Caco-2 (cell line): ENCODE results near the gene TAGAP. TPM values are rescaled to one million over a fixed set of nuclear protein-coding genes. Genes with fewer than 3 reads are reported as not detected.

ENCODE experiments used
- BruUV-seq: library from RNA; stranded (reverse); fragments of 400-500 nt; replicated peaks from 2 replicates; lab custom pipeline; 2021; lab: Mats Ljungman, UMichigan
- CTCF ChIA-PET: fragments of 300-600 bp; sonication (Branson Sonifier 250); formaldehyde crosslinking; loops from one replicate; lab custom pipeline; 2022; ENCODE audit warnings: antibody characterized with exemption; lab: Charles Lee
- POLR2A ChIA-PET: fragments of 300-600 bp; sonication (Branson Sonifier 250); formaldehyde crosslinking; loops from one replicate; lab custom pipeline; 2022; ENCODE audit warnings: antibody characterized with exemption; lab: Charles Lee
- DNase-seq, 2 experiments: peaks; one replicate each; pipeline versions ENCODE4 v3.0.0 to v3.0.0-alpha.2; 2020 to 2022
- H3K27me3 ChIP-seq: replicated peaks from 2 replicates; pipeline ENCODE4 v1.6.0; 2011; ENCODE audit warnings: low read length; ENCODE audit not compliant: control insufficient read depth, insufficient read depth
- H3K36me3 ChIP-seq: 2 replicates; pipeline ENCODE4 v1.5.1; 2011; ENCODE audit warnings: low read length; ENCODE audit not compliant: control insufficient read depth, insufficient read depth
- H3K4me1 ChIP-seq: fragments of 250-450 bp; sonication (Bioruptor Pico); 2 replicates; pipeline ENCODE4 v1.5.1; 2020; ENCODE audit warnings: mild to moderate bottlenecking
- H3K4me3 ChIP-seq: 2 replicates; pipeline ENCODE4 v1.5.1; 2011; ENCODE audit warnings: low read depth, mild to moderate bottlenecking, control low read depth, low read length
- H3K9me3 ChIP-seq: fragments of 250-450 bp; sonication (Bioruptor Pico); 2 replicates; pipeline ENCODE4 v1.5.1; 2020; ENCODE audit warnings: mild to moderate bottlenecking, moderate library complexity
- H3K27ac Mint-ChIP-seq: one replicate; pipeline ENCODE4 v1.8.0; 2022; ENCODE audit warnings: mixed read lengths; ENCODE audit not compliant: unreplicated experiment
- H3K27me3 Mint-ChIP-seq: one replicate; pipeline ENCODE4 v1.8.0; 2022; ENCODE audit warnings: mixed read lengths; ENCODE audit not compliant: insufficient read depth, unreplicated experiment
- H3K36me3 Mint-ChIP-seq: one replicate; pipeline ENCODE4 v1.8.0; 2022; ENCODE audit warnings: mild to moderate bottlenecking, mixed read lengths; ENCODE audit not compliant: insufficient read depth, unreplicated experiment
- H3K4me1 Mint-ChIP-seq: one replicate; pipeline ENCODE4 v1.8.0; 2022; ENCODE audit warnings: low read depth, mixed read lengths; ENCODE audit not compliant: unreplicated experiment
- H3K4me3 Mint-ChIP-seq: one replicate; pipeline ENCODE4 v1.8.0; 2022; ENCODE audit warnings: mild to moderate bottlenecking, moderate library complexity, mixed read lengths; ENCODE audit not compliant: unreplicated experiment
- H3K9me3 Mint-ChIP-seq: one replicate; pipeline ENCODE4 v1.8.0; 2022; ENCODE audit warnings: mixed read lengths; ENCODE audit not compliant: unreplicated experiment
- CTCF ChIP-seq, 2 experiments: fragments of 200-600 bp in 1 of 2; IDR thresholded peaks; 1 replicate in 1 of 2; 2 replicates in 1 of 2; pipeline versions ENCODE4 v1.5.1 to v1.8.0; 2011 to 2022; ENCODE audit warnings: antibody characterized with exemption in 1 of 2, control low read depth in 1 of 2, inconsistent platforms in 1 of 2, low read depth in 1 of 2, low read length in 1 of 2, mild to moderate bottlenecking in 1 of 2, moderate library complexity in 1 of 2; ENCODE audit not compliant: insufficient read depth in 1 of 2, severe bottlenecking in 1 of 2, unreplicated experiment in 1 of 2
- intact Hi-C: fragments of 100-400 bp; cut with micrococcal nuclease; formaldehyde crosslinking; loops from one replicate; pipeline ENCODE4 v1.10.0; 2022; ENCODE audit not compliant: unreplicated experiment
- total RNA-seq: library from RNA; stranded (reverse); gene quantifications from 2 replicates; pipeline ENCODE4 v1.2.3, GENCODE V29; 2022

The TAGAP gene
- total RNA-seq, 1 experiment from 2014 or later = not detected

GRCh38 chr6:159089443-159089842, 44.7 kb upstream of the TAGAP start:
- ChIA-PET POLR2A (no interaction called here), CTCF (no interaction called here)
- Mint-ChIP-seq H3K27me3 (peaks cover 10% of the 10 kb centered on the region), H3K4me1 (peaks cover 6% of the 10 kb centered on the region), H3K36me3 (no peaks in the 10 kb centered on the region), H3K4me3 (no peak overlapping the region), H3K27ac (no peak overlapping the region), H3K9me3 (no peaks in the 10 kb centered on the region)
- intact Hi-C loops = no loop called here
- no peak overlapping the region for H3K4me3 ChIP-seq
- no peaks in the 10 kb centered on the region for H3K9me3 ChIP-seq
- H3K27me3 ChIP-seq = no peaks in the 10 kb centered on the region; the same call in 1 of the 2 replicates
- no peaks in the 10 kb centered on the region for H3K36me3 ChIP-seq
- no peak for TF ChIP-seq CTCF (IDR thresholded peaks at IDR 0.05; ENCODE audit: insufficient read depth in 1 of 2, low read depth in 1 of 2, low read length in 1 of 2, severe bottlenecking in 1 of 2, unreplicated experiment in 1 of 2)
- no peaks in the 10 kb centered on the region for H3K4me1 ChIP-seq
- no TSS peak for BruUV-seq
- no peak for DNase-seq

GRCh38 chr6:159086033-159086618, 41.3 kb upstream of the TAGAP start:
- TF ChIP-seq CTCF (IDR thresholded peaks at IDR 0.05; ENCODE audit: insufficient read depth in 1 of 2, low read depth in 1 of 2, low read length in 1 of 2, severe bottlenecking in 1 of 2, unreplicated experiment in 1 of 2) = no peak
- no peak for DNase-seq
- peaks cover 5% of the 10 kb centered on the region for H3K27me3 Mint-ChIP-seq
- H3K4me1 ChIP-seq = no peaks in the 10 kb centered on the region
- H3K4me3 ChIP-seq = no peak overlapping the region
- H3K36me3 Mint-ChIP-seq = no peaks in the 10 kb centered on the region
- no TSS peak for BruUV-seq
- no peaks in the 10 kb centered on the region; the same call in 1 of the 2 replicates for H3K27me3 ChIP-seq
- H3K9me3 ChIP-seq = no peaks in the 10 kb centered on the region
- CTCF ChIA-PET = no interaction called here
- intact Hi-C loops = no loop called here
- no peaks in the 10 kb centered on the region for H3K9me3 Mint-ChIP-seq
- H3K4me3 Mint-ChIP-seq = no peak overlapping the region
- POLR2A ChIA-PET = no interaction called here
- H3K27ac Mint-ChIP-seq = no peak overlapping the region
- H3K4me1 Mint-ChIP-seq = peaks cover 6% of the 10 kb centered on the region
- H3K36me3 ChIP-seq = no peaks in the 10 kb centered on the region

GRCh38 chr6:159085396-159085895, 40.7 kb upstream of the TAGAP start:
- H3K9me3 ChIP-seq = no peaks in the 10 kb centered on the region
- Mint-ChIP-seq H3K36me3 (no peaks in the 10 kb centered on the region), H3K9me3 (no peaks in the 10 kb centered on the region), H3K4me3 (no peak overlapping the region), H3K4me1 (peaks cover 6% of the 10 kb centered on the region), H3K27me3 (peaks cover 5% of the 10 kb centered on the region), H3K27ac (no peak overlapping the region)
- DNase-seq = no peak
- BruUV-seq = no TSS peak
- ChIA-PET CTCF (no interaction called here), POLR2A (no interaction called here)
- H3K36me3 ChIP-seq = no peaks in the 10 kb centered on the region
- TF ChIP-seq CTCF (IDR thresholded peaks at IDR 0.05; ENCODE audit: insufficient read depth in 1 of 2, low read depth in 1 of 2, low read length in 1 of 2, severe bottlenecking in 1 of 2, unreplicated experiment in 1 of 2) = no peak
- intact Hi-C loops = no loop called here
- H3K27me3 ChIP-seq = no peaks in the 10 kb centered on the region; the same call in 1 of the 2 replicates
- no peaks in the 10 kb centered on the region for H3K4me1 ChIP-seq
- H3K4me3 ChIP-seq = no peak overlapping the region
